Thymus (tissue), 11 donors: ENCODE results near the gene CFAP68. TPM values are rescaled to one million over a fixed set of nuclear protein-coding genes. Genes with fewer than 3 reads are reported as not detected.
"Not testable (repeated sequence)": the region's sequence is repeated elsewhere in the genome, so short reads cannot be mapped to it uniquely, and the experiment has no call there.

ENCODE experiments used
- DNase-seq, 9 donors: peaks; one replicate each; pipeline ENCODE4 v3.0.0-alpha.2; 2013; ENCODE audit warnings: low spot score in 9 of 9, low read depth in 6 of 9, missing footprints in 1 of 9
- H3K27ac ChIP-seq, 2 donors: one replicate each; pipeline ENCODE4 v1.5.1; 2013; ENCODE audit warnings: control low read depth in 1 of 2, low read depth in 1 of 2, low read length in 1 of 2, mild to moderate bottlenecking in 1 of 2, moderate library complexity in 1 of 2
- H3K27me3 ChIP-seq, 2 donors: one replicate each; pipeline ENCODE4 v1.5.1; 2013; ENCODE audit warnings: low read length in 1 of 2; ENCODE audit not compliant: control insufficient read depth in 2 of 2, insufficient read depth in 1 of 2
- H3K36me3 ChIP-seq, 2 donors: one replicate each; pipeline ENCODE4 v1.5.1; 2013; ENCODE audit warnings: low read length in 1 of 2, mild to moderate bottlenecking in 1 of 2, moderate library complexity in 1 of 2; ENCODE audit not compliant: control insufficient read depth in 2 of 2, insufficient read depth in 2 of 2
- H3K4me1 ChIP-seq, 2 donors: one replicate each; pipeline ENCODE4 v1.5.1; 2013; ENCODE audit warnings: low read length in 2 of 2; ENCODE audit not compliant: control insufficient read depth in 2 of 2, insufficient read depth in 2 of 2
- H3K4me3 ChIP-seq, 2 donors: one replicate each; pipeline ENCODE4 v1.5.1; 2013; ENCODE audit warnings: low read length in 2 of 2, control low read depth in 1 of 2, mild to moderate bottlenecking in 1 of 2
- H3K9me3 ChIP-seq, 2 donors: one replicate each; pipeline ENCODE4 v1.5.1; 2013; ENCODE audit warnings: low read length in 1 of 2, mild to moderate bottlenecking in 1 of 2; ENCODE audit not compliant: control insufficient read depth in 2 of 2, insufficient read depth in 1 of 2
- WGBS: extraction: QIAGEN DNeasy Blood & Tissue Kit; methylation state at CpG from one replicate; pipeline ENCODE4 v1.1.7; 2013; 5-methylcytosine and 5-hydroxymethylcytosine counted together
- polyA plus RNA-seq: library from polyadenylated mRNA; stranded (reverse); fragments of 200-250 nt; gene quantifications from one replicate; pipeline ENCODE4 v1.2.3, GENCODE V29; 2013
- total RNA-seq: library from RNA; stranded (reverse); fragments of 120-200 nt; gene quantifications from one replicate; pipeline ENCODE4 v1.2.4, GENCODE V29; 2013
- donor health status: healthy.

Gene CFAP68
- total and polyA plus RNA-seq, 2 donors = 24.0 to 36.4 TPM

DNA sequence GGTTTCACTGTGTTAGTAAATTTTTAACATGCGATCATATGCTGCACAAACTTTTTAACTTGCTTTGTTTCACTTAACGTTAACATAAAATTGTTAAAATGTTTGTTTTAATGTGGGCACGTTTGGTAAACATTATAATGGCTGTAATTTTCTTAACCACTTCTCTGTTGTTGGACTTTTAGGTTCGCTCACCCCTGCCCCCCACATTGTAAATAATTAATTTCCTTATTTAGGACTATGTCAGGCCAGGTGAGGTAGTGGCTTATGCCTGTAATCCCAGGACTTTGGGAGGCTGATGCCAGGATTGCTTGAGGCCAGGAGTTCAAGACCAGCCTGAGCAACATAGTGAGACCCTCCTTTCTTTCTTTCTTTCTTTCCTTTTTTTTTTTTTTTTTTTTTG lies 51.1 kb downstream of the CFAP68 start:
- no peaks in the 10 kb centered on the region for H3K27me3 ChIP-seq
- 94% methylated on average over 4 of the region's 4 CpGs for WGBS
- DNase-seq = no peak
- no peak overlapping the region for H3K27ac ChIP-seq
- no peak overlapping the region for H3K4me3 ChIP-seq
- H3K36me3 ChIP-seq = no peaks in the 10 kb centered on the region
- peaks cover 6 to 19% of the 10 kb centered on the region in 2 donors for H3K4me1 ChIP-seq
- no peaks in the 10 kb centered on the region for H3K9me3 ChIP-seq

DNA sequence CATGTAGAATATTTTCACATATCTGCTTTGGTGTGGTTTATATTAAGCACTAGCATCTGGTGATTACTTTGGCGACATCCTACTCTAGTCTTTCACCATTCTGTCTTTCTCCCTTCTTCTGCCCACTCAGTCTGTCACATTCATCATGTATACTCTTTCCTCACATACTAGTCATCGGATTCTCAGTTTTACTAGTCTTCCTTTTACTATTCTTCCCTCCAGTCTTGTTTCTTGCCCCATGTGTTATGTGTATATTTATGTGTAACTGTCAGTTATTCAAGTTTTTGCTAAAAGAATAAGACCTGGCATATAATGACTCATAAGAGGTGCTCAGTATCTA lies 53.2 kb downstream of the CFAP68 start:
- H3K27ac ChIP-seq = no peak overlapping the region
- H3K4me1 ChIP-seq = peaks cover 5 to 19% of the 10 kb centered on the region in 2 donors
- H3K4me3 ChIP-seq = no peak overlapping the region
- 93% methylated on average over 2 of the region's 2 CpGs for WGBS
- DNase-seq = no peak
- no peaks in the 10 kb centered on the region for H3K9me3 ChIP-seq
- H3K36me3 ChIP-seq = no peaks in the 10 kb centered on the region
- H3K27me3 ChIP-seq = peaks cover 0 to 5% of the 10 kb centered on the region in 2 donors

DNA sequence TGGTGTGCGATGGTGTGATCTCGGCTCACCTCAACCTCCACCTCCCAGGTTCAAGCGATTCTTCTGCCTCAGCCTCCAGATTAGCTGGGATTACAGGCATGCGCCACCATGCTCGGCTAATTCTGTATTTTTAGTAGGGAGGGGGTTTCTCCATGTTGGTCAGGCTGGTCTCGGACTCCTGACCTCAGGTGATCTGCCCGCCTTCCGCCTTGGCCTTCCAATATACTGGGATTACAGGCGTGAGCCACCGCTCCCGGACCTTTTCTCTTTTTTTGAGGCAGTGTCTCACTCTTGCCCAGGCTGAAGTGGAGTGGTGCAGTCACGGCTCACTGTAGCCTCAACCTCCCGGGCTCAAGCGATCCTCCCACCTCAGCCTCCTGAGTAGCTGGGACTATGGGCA lies 53.8 kb downstream of the CFAP68 start:
- H3K36me3 ChIP-seq, H3K9me3 ChIP-seq, H3K4me3 ChIP-seq, DNase-seq, H3K27ac ChIP-seq, H3K27me3 ChIP-seq: not testable (repeated sequence)
- 97% methylated on average over 14 of the region's 14 CpGs for WGBS
- peaks cover 5 to 22% of the 10 kb centered on the region in 2 donors for H3K4me1 ChIP-seq

DNA sequence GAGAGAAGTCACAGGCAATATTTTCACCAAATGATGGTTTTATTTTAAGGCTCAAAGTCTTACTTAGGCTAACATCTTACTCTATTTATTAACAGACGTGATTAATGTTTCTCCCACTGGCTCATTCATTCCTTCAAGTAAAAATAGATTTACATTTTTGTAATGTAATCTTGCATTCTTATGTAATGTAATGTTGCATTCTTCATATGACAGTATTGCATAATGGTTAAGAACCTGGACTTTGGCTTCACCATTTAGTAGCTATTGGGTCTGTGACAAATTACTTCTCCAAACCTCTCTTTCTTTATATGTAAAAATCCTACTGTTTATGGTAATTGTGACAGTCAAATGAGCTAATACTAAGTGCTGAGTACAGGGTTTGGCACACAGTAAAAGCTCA lies 54.5 kb downstream of the CFAP68 start:
- H3K4me1 ChIP-seq = peaks cover 5 to 28% of the 10 kb centered on the region in 2 donors
- no peaks in the 10 kb centered on the region for H3K36me3 ChIP-seq
- no peak overlapping the region for H3K27ac ChIP-seq
- H3K27me3 ChIP-seq = peaks cover 0 to 5% of the 10 kb centered on the region in 2 donors
- no peak for DNase-seq
- WGBS = 95% methylated on average over 1 of the region's 1 CpG
- no peaks in the 10 kb centered on the region for H3K9me3 ChIP-seq
- no peak overlapping the region for H3K4me3 ChIP-seq

DNA sequence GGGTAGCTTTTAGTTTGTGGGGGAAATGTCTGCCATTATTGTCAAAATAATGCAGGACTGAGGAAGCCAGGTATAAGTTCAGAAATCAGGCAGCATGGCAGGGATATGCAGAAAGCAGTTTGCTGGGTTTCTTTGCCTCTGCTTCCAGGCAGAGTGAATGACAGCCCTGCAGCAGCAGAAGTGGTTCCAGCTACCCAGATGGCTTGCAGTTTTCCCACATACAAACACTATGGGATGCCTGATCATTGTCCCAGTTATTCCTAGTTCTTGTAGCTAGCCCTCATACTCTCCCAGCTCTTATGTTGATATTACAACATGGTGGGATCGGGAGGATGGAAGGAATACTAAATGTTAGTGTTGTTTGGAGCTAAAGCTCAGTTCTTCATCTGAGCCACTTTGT lies 55.0 kb downstream of the CFAP68 start:
- H3K27ac ChIP-seq = no peak overlapping the region
- no peaks in the 10 kb centered on the region for H3K9me3 ChIP-seq
- WGBS = 97% methylated on average over 1 of the region's 1 CpG
- H3K4me3 ChIP-seq = no peak overlapping the region
- H3K4me1 ChIP-seq = peaks cover 5 to 30% of the 10 kb centered on the region in 2 donors
- no peak for DNase-seq
- H3K36me3 ChIP-seq = no peaks in the 10 kb centered on the region
- peaks cover 0 to 5% of the 10 kb centered on the region in 2 donors for H3K27me3 ChIP-seq

Other genes with a start within 250 kb of the CFAP68 start
- 15.4 TPM for gene PPP2R1B, start 113.2 kb upstream of the CFAP68 start, total RNA-seq
- gene PPP2R1B, start 113.2 kb upstream of the CFAP68 start, polyA plus RNA-seq = 10.5 TPM
- 22.7 TPM for gene ALG9, start 8.0 kb upstream of the CFAP68 start, total RNA-seq
- 31.0 TPM for gene ALG9, start 8.0 kb upstream of the CFAP68 start, polyA plus RNA-seq
- gene FDXACB1, start 376 bp upstream of the CFAP68 start, total RNA-seq = 3.7 TPM
- gene FDXACB1, start 376 bp upstream of the CFAP68 start, polyA plus RNA-seq = 4.5 TPM
- gene CRYAB, start 32.2 kb downstream of the CFAP68 start, total RNA-seq = 4.2 TPM
- gene CRYAB, start 32.2 kb downstream of the CFAP68 start, polyA plus RNA-seq = 116 TPM
- 0.19 TPM for gene HSPB2, start 33.2 kb downstream of the CFAP68 start, total RNA-seq
- 2.4 TPM for gene HSPB2, start 33.2 kb downstream of the CFAP68 start, polyA plus RNA-seq
- 1.3 TPM for gene C11orf52, start 39.4 kb downstream of the CFAP68 start, total RNA-seq
- 3.6 TPM for gene C11orf52, start 39.4 kb downstream of the CFAP68 start, polyA plus RNA-seq
- 2.8 TPM for gene DIXDC1, start 57.8 kb downstream of the CFAP68 start, total RNA-seq
- gene DIXDC1, start 57.8 kb downstream of the CFAP68 start, polyA plus RNA-seq = 2.8 TPM
- 28.8 TPM for gene DLAT, start 145.9 kb downstream of the CFAP68 start, total RNA-seq
- gene DLAT, start 145.9 kb downstream of the CFAP68 start, polyA plus RNA-seq = 13.3 TPM
- gene PIH1D2, start 194.5 kb downstream of the CFAP68 start, total RNA-seq = 1.6 TPM
- gene PIH1D2, start 194.5 kb downstream of the CFAP68 start, polyA plus RNA-seq = 1.4 TPM
- 27.0 TPM for gene NKAPD1, start 194.8 kb downstream of the CFAP68 start, total RNA-seq
- gene NKAPD1, start 194.8 kb downstream of the CFAP68 start, polyA plus RNA-seq = 23.3 TPM
- gene TIMM8B, start 207.2 kb downstream of the CFAP68 start, total RNA-seq = 105 TPM
- 81.6 TPM for gene TIMM8B, start 207.2 kb downstream of the CFAP68 start, polyA plus RNA-seq
- gene SDHD, start 207.3 kb downstream of the CFAP68 start, total RNA-seq = 95.1 TPM
- 132 TPM for gene SDHD, start 207.3 kb downstream of the CFAP68 start, polyA plus RNA-seq